ENCODE measurements around the gene FSIP1. TPM values are rescaled to one million over a fixed set of nuclear protein-coding genes. Genes with fewer than 3 reads are reported as not detected.

The FSIP1 gene
- total and polyA plus RNA-seq, 4 donors = 3.6 to 7.3 (median 5.1) TPM

GRCh38 chr15:39776068-39776467, 6.6 kb downstream of the FSIP1 start:
- H3K36me3 ChIP-seq (ENCODE audit: control insufficient read depth, insufficient read depth, low read length) = no peaks in the 10 kb centered on the region
- no peak overlapping the region for H3K27ac ChIP-seq (ENCODE audit: low read depth, low read length)
- no peaks in the 10 kb centered on the region for H3K27me3 ChIP-seq (ENCODE audit: control insufficient read depth, insufficient read depth, low read length)
- DNase-seq (ENCODE audit: low read depth in 4 of 6, low spot score in 6 of 6) = no peak
- H3K4me1 ChIP-seq (ENCODE audit: control insufficient read depth, insufficient read depth, low read length) = no peaks in the 10 kb centered on the region
- H3K4me3 ChIP-seq (ENCODE audit: low read depth, low read length) = no peak overlapping the region
- no CpG with 5 or more reads among the region's 4 CpGs for WGBS (ENCODE audit: insufficient coverage)
- H3K9me3 ChIP-seq (ENCODE audit: control insufficient read depth, insufficient read depth, low read length) = no peaks in the 10 kb centered on the region

- Histone ChIP-seq H3K4me3 (ENCODE audit: low read depth, low read length) (no peak overlapping the region), H3K9me3 (ENCODE audit: control insufficient read depth, insufficient read depth, low read length) (no peaks in the 10 kb centered on the region), H3K4me1 (ENCODE audit: control insufficient read depth, insufficient read depth, low read length) (no peaks in the 10 kb centered on the region), H3K36me3 (ENCODE audit: control insufficient read depth, insufficient read depth, low read length) (no peaks in the 10 kb centered on the region), H3K27me3 (ENCODE audit: control insufficient read depth, insufficient read depth, low read length) (no peaks in the 10 kb centered on the region), H3K27ac (ENCODE audit: low read depth, low read length) (no peak overlapping the region)
- 100% methylated on average over 3 of the region's 3 CpGs for WGBS (ENCODE audit: insufficient coverage)
- no peak for DNase-seq (ENCODE audit: low read depth in 4 of 6, low spot score in 6 of 6)
Observed at GRCh38 chr15:39774688-39775267, 7.9 kb downstream of the FSIP1 start.

- Histone ChIP-seq H3K27me3 (ENCODE audit: control insufficient read depth, insufficient read depth, low read length) (no peaks in the 10 kb centered on the region), H3K9me3 (ENCODE audit: control insufficient read depth, insufficient read depth, low read length) (no peaks in the 10 kb centered on the region), H3K4me3 (ENCODE audit: low read depth, low read length) (no peak overlapping the region), H3K36me3 (ENCODE audit: control insufficient read depth, insufficient read depth, low read length) (no peaks in the 10 kb centered on the region), H3K4me1 (ENCODE audit: control insufficient read depth, insufficient read depth, low read length) (no peaks in the 10 kb centered on the region), H3K27ac (ENCODE audit: low read depth, low read length) (peak overlapping the region; percentile 58)
- 50% methylated on average over 2 of the region's 8 CpGs for WGBS (ENCODE audit: insufficient coverage)
- peak in 2 of 6 donors; percentile 28 to 42 for DNase-seq (ENCODE audit: low read depth in 4 of 6, low spot score in 6 of 6)
Observed at GRCh38 chr15:39770748-39771689, 11.6 kb downstream of the FSIP1 start.

DNA sequence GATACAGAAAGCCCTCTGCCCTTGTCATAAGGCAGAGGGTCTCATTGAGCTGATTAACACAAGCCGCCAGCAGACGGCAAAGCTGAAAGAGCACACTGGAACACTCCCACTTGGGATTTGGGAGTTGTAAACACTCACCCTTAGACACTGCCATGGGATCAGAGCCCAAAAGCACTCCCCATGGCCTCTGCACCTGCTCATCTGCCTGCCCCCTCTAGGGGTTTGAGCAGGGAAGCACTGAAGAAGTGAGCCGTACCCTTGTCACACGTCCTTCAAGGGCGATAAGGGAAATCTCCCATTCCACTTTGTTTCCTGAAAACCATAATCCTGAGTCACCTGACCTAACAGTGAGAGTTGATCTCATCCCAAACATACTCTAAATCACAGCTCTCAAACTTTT, 14.7 kb downstream of the FSIP1 start:
- H3K4me3 ChIP-seq (ENCODE audit: low read depth, low read length) = no peak overlapping the region
- H3K27ac ChIP-seq (ENCODE audit: low read depth, low read length) = no peak overlapping the region
- no peaks in the 10 kb centered on the region for H3K27me3 ChIP-seq (ENCODE audit: control insufficient read depth, insufficient read depth, low read length)
- no peaks in the 10 kb centered on the region for H3K36me3 ChIP-seq (ENCODE audit: control insufficient read depth, insufficient read depth, low read length)
- 98% methylated on average over 5 of the region's 5 CpGs for WGBS (ENCODE audit: insufficient coverage)
- no peak for DNase-seq (ENCODE audit: low read depth in 4 of 6, low spot score in 6 of 6)
- H3K4me1 ChIP-seq (ENCODE audit: control insufficient read depth, insufficient read depth, low read length) = no peaks in the 10 kb centered on the region
- H3K9me3 ChIP-seq (ENCODE audit: control insufficient read depth, insufficient read depth, low read length) = no peaks in the 10 kb centered on the region

GRCh38 chr15:39761006-39761405, 21.6 kb downstream of the FSIP1 start:
- H3K9me3 ChIP-seq (ENCODE audit: control insufficient read depth, insufficient read depth, low read length) = no peaks in the 10 kb centered on the region
- no peaks in the 10 kb centered on the region for H3K4me1 ChIP-seq (ENCODE audit: control insufficient read depth, insufficient read depth, low read length)
- H3K27me3 ChIP-seq (ENCODE audit: control insufficient read depth, insufficient read depth, low read length) = no peaks in the 10 kb centered on the region
- H3K36me3 ChIP-seq (ENCODE audit: control insufficient read depth, insufficient read depth, low read length) = no peaks in the 10 kb centered on the region
- WGBS (ENCODE audit: insufficient coverage) = 80% methylated on average over 1 of the region's 2 CpGs
- DNase-seq (ENCODE audit: low read depth in 4 of 6, low spot score in 6 of 6) = no peak
- H3K4me3 ChIP-seq (ENCODE audit: low read depth, low read length) = no peak overlapping the region
- H3K27ac ChIP-seq (ENCODE audit: low read depth, low read length) = no peak overlapping the region

GRCh38 chr15:39756806-39757522, 25.7 kb downstream of the FSIP1 start:
- WGBS (ENCODE audit: insufficient coverage) = no CpG with 5 or more reads among the region's 2 CpGs

DNA sequence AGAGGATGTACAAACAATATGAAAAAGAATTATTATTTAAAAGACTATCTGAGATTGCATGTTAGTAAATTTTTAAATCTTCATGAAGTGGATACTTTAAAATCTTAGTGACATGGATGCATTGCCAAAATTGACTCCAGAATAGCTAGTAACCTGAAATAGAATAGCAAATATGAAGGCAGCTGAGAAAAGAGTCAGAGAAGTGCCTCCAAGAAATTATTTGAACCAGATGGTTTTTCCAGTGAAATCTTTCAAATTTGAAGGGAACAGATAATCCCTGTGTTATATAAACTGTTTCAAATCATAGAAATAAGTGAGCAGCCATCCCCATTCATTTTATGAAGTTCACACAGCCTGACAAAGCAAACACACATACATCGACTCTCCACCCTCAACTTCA, 29.6 kb downstream of the FSIP1 start:
- DNase-seq (ENCODE audit: low read depth in 4 of 6, low spot score in 6 of 6) = peak in 1 of 6 donors; percentile 13
- WGBS (ENCODE audit: insufficient coverage) = no CpG with 5 or more reads among the region's 1 CpG
- no peaks in the 10 kb centered on the region for H3K9me3 ChIP-seq (ENCODE audit: control insufficient read depth, insufficient read depth, low read length)
- no peak overlapping the region for H3K4me3 ChIP-seq (ENCODE audit: low read depth, low read length)
- H3K36me3 ChIP-seq (ENCODE audit: control insufficient read depth, insufficient read depth, low read length) = no peaks in the 10 kb centered on the region
- no peaks in the 10 kb centered on the region for H3K4me1 ChIP-seq (ENCODE audit: control insufficient read depth, insufficient read depth, low read length)
- no peak overlapping the region for H3K27ac ChIP-seq (ENCODE audit: low read depth, low read length)
- no peaks in the 10 kb centered on the region for H3K27me3 ChIP-seq (ENCODE audit: control insufficient read depth, insufficient read depth, low read length)

More at GRCh38 chr15:39756806-39757522, 25.7 kb downstream of the FSIP1 start:
- H3K36me3 ChIP-seq (ENCODE audit: control insufficient read depth, insufficient read depth, low read length) = no peaks in the 10 kb centered on the region
- no peaks in the 10 kb centered on the region for H3K27me3 ChIP-seq (ENCODE audit: control insufficient read depth, insufficient read depth, low read length)
- H3K4me1 ChIP-seq (ENCODE audit: control insufficient read depth, insufficient read depth, low read length) = no peaks in the 10 kb centered on the region
- H3K27ac ChIP-seq (ENCODE audit: low read depth, low read length) = no peak overlapping the region
- H3K9me3 ChIP-seq (ENCODE audit: control insufficient read depth, insufficient read depth, low read length) = no peaks in the 10 kb centered on the region
- no peak overlapping the region for H3K4me3 ChIP-seq (ENCODE audit: low read depth, low read length)
- peak; percentile 31 to 92 (median 56) for DNase-seq (ENCODE audit: low read depth in 4 of 6, low spot score in 6 of 6)

- Histone ChIP-seq H3K27ac (ENCODE audit: low read depth, low read length) (no peak overlapping the region), H3K27me3 (ENCODE audit: control insufficient read depth, insufficient read depth, low read length) (no peaks in the 10 kb centered on the region)
Observed at GRCh38 chr15:39752246-39752645, 30.4 kb downstream of the FSIP1 start.

GRCh38 chr15:39748276-39748675, 34.4 kb downstream of the FSIP1 start:
- Histone ChIP-seq H3K9me3 (ENCODE audit: control insufficient read depth, insufficient read depth, low read length) (no peaks in the 10 kb centered on the region), H3K4me3 (ENCODE audit: low read depth, low read length) (no peak overlapping the region), H3K27ac (ENCODE audit: low read depth, low read length) (no peak overlapping the region), H3K4me1 (ENCODE audit: control insufficient read depth, insufficient read depth, low read length) (no peaks in the 10 kb centered on the region), H3K36me3 (ENCODE audit: control insufficient read depth, insufficient read depth, low read length) (no peaks in the 10 kb centered on the region), H3K27me3 (ENCODE audit: control insufficient read depth, insufficient read depth, low read length) (no peaks in the 10 kb centered on the region)
- DNase-seq (ENCODE audit: low read depth in 4 of 6, low spot score in 6 of 6) = no peak
- WGBS (ENCODE audit: insufficient coverage) = 88% methylated on average over 1 of the region's 2 CpGs

More at GRCh38 chr15:39752246-39752645, 30.4 kb downstream of the FSIP1 start:
- Histone ChIP-seq H3K4me1 (ENCODE audit: control insufficient read depth, insufficient read depth, low read length) (no peaks in the 10 kb centered on the region), H3K9me3 (ENCODE audit: control insufficient read depth, insufficient read depth, low read length) (no peaks in the 10 kb centered on the region), H3K4me3 (ENCODE audit: low read depth, low read length) (no peak overlapping the region), H3K36me3 (ENCODE audit: control insufficient read depth, insufficient read depth, low read length) (no peaks in the 10 kb centered on the region)
- no peak for DNase-seq (ENCODE audit: low read depth in 4 of 6, low spot score in 6 of 6)

All from spinal cord (tissue), 10 donors.